ENCODE measurements around the gene PRPF19. TPM values are rescaled to one million over a fixed set of nuclear protein-coding genes. Genes with fewer than 3 reads are reported as not detected.

Gene PRPF19
- polyA plus RNA-seq, 1 donor from 2014 or later: 71.3 TPM

DNA sequence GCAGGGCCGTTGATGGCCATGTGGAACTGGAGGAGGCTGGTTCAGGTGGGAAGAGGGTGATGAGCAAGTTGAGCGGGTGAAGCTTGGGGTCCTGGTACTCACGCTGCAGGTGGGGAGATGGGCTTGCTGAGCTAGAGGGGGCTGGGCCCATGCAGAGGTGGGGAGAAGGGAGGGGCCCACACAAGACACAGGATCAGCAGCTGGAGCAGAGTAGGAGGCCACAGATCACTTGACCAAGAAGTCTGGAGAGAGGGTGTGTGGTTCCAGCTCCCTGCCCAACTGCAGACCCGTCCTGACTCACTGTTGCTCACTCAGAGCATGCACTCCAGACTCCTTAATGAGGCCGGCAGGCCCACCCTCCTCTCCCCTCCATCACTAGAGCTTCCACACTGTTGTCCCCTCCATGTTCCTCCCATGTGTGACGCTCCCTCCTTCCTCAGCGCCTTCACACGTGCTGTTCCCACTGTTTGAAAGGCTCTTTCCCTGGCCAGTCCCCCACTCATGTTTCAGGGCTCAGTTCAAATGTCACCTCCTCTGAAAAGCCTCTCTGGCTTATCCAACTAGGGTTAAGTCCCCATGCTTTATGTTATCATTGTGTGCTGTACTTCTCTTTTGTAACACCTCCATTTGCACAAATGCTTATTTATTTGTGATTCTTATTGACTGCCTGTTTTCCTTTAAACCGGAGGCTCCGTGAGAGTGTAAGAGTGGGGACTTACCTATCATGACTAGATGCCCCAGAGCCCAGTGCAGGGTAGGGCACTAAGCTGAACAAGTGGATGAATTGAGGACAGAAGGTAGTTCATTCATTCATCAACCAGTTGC lies 62.1 kb downstream of the PRPF19 start:
- H3K9me2 ChIP-seq (ENCODE audit: insufficient read depth, low read length): no peaks in the 10 kb centered on the region
- no peak overlapping the region for H3K9ac ChIP-seq (ENCODE audit: low read length)
- no peak overlapping the region for H3K27ac ChIP-seq (ENCODE audit: low read length)
- H2AFZ ChIP-seq (ENCODE audit: low read depth, low read length): no peak overlapping the region
- no peaks in the 10 kb centered on the region for H3K27me3 ChIP-seq (ENCODE audit: insufficient read depth, low read depth, low read length)
- H4K20me1 ChIP-seq (ENCODE audit: insufficient read depth): no peaks in the 10 kb centered on the region
- no peaks in the 10 kb centered on the region for H3K36me3 ChIP-seq (ENCODE audit: insufficient read depth, low read length)
- no peak overlapping the region for H3K4me2 ChIP-seq (ENCODE audit: low read length)
- H3K79me2 ChIP-seq (replicated peaks; ENCODE audit: insufficient read depth, low read length): peaks cover 3% of the 10 kb centered on the region
- no peaks in the 10 kb centered on the region for H3F3A ChIP-seq (ENCODE audit: insufficient read depth, low read length, poor library complexity, severe bottlenecking)
- H3K9me3 ChIP-seq (ENCODE audit: low read length): no peaks in the 10 kb centered on the region
- TF ChIP-seq EZH2 (IDR thresholded peaks at IDR 0.05; ENCODE audit: borderline replicate concordance, insufficient read depth, low read length, poor library complexity, severe bottlenecking): no peak
- no peak for TF ChIP-seq POLR2AphosphoS5 (IDR thresholded peaks at IDR 0.05)
- TF ChIP-seq, protein P1, sequence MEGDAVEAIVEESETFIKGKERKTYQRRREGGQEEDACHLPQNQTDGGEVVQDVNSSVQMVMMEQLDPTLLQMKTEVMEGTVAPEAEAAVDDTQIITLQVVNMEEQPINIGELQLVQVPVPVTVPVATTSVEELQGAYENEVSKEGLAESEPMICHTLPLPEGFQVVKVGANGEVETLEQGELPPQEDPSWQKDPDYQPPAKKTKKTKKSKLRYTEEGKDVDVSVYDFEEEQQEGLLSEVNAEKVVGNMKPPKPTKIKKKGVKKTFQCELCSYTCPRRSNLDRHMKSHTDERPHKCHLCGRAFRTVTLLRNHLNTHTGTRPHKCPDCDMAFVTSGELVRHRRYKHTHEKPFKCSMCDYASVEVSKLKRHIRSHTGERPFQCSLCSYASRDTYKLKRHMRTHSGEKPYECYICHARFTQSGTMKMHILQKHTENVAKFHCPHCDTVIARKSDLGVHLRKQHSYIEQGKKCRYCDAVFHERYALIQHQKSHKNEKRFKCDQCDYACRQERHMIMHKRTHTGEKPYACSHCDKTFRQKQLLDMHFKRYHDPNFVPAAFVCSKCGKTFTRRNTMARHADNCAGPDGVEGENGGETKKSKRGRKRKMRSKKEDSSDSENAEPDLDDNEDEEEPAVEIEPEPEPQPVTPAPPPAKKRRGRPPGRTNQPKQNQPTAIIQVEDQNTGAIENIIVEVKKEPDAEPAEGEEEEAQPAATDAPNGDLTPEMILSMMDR (IDR thresholded peaks at IDR 0.05; ENCODE audit: poor library complexity, severe bottlenecking): no peak
- TF ChIP-seq MXI1 (conservative IDR thresholded peaks at IDR 0.05; ENCODE audit: poor library complexity, severe bottlenecking): no peak
- no peak for TF ChIP-seq EP300 (conservative IDR thresholded peaks at IDR 0.05; ENCODE audit: poor library complexity, severe bottlenecking)
- TF ChIP-seq, protein P2, sequence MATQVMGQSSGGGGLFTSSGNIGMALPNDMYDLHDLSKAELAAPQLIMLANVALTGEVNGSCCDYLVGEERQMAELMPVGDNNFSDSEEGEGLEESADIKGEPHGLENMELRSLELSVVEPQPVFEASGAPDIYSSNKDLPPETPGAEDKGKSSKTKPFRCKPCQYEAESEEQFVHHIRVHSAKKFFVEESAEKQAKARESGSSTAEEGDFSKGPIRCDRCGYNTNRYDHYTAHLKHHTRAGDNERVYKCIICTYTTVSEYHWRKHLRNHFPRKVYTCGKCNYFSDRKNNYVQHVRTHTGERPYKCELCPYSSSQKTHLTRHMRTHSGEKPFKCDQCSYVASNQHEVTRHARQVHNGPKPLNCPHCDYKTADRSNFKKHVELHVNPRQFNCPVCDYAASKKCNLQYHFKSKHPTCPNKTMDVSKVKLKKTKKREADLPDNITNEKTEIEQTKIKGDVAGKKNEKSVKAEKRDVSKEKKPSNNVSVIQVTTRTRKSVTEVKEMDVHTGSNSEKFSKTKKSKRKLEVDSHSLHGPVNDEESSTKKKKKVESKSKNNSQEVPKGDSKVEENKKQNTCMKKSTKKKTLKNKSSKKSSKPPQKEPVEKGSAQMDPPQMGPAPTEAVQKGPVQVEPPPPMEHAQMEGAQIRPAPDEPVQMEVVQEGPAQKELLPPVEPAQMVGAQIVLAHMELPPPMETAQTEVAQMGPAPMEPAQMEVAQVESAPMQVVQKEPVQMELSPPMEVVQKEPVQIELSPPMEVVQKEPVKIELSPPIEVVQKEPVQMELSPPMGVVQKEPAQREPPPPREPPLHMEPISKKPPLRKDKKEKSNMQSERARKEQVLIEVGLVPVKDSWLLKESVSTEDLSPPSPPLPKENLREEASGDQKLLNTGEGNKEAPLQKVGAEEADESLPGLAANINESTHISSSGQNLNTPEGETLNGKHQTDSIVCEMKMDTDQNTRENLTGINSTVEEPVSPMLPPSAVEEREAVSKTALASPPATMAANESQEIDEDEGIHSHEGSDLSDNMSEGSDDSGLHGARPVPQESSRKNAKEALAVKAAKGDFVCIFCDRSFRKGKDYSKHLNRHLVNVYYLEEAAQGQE (IDR thresholded peaks at IDR 0.05; ENCODE audit: borderline replicate concordance): no peak
- TF ChIP-seq SMC3 (conservative IDR thresholded peaks at IDR 0.05; ENCODE audit: poor library complexity): no peak
- TF ChIP-seq TAF1 (IDR thresholded peaks at IDR 0.05; ENCODE audit: low read depth): no peak
- TF ChIP-seq RAD21 (conservative IDR thresholded peaks at IDR 0.05): no peak
- peak overlapping the region; percentile 92 for H3K4me3 ChIP-seq (ENCODE audit: low read length)

- Histone ChIP-seq H3K27ac (ENCODE audit: low read length) (no peak overlapping the region), H3K4me2 (ENCODE audit: low read length) (peak overlapping the region; percentile 80), H3K4me3 (ENCODE audit: low read length) (peak overlapping the region; percentile 92), H3K9me3 (ENCODE audit: low read length) (no peaks in the 10 kb centered on the region), H3F3A (ENCODE audit: insufficient read depth, low read length, poor library complexity, severe bottlenecking) (no peaks in the 10 kb centered on the region), H3K79me2 (replicated peaks; ENCODE audit: insufficient read depth, low read length) (peaks cover 3% of the 10 kb centered on the region), H3K9me2 (ENCODE audit: insufficient read depth, low read length) (no peaks in the 10 kb centered on the region), H3K36me3 (ENCODE audit: insufficient read depth, low read length) (no peaks in the 10 kb centered on the region), H4K20me1 (ENCODE audit: insufficient read depth) (no peaks in the 10 kb centered on the region), H3K27me3 (ENCODE audit: insufficient read depth, low read depth, low read length) (no peaks in the 10 kb centered on the region), H2AFZ (ENCODE audit: low read depth, low read length) (no peak overlapping the region), H3K9ac (ENCODE audit: low read length) (peak overlapping the region; percentile 60)
- TF ChIP-seq EZH2 (IDR thresholded peaks at IDR 0.05; ENCODE audit: borderline replicate concordance, insufficient read depth, low read length, poor library complexity, severe bottlenecking) (no peak), EP300 (conservative IDR thresholded peaks at IDR 0.05; ENCODE audit: poor library complexity, severe bottlenecking) (no peak), POLR2AphosphoS5 (IDR thresholded peaks at IDR 0.05) (no peak), MXI1 (conservative IDR thresholded peaks at IDR 0.05; ENCODE audit: poor library complexity, severe bottlenecking) (no peak), TAF1 (IDR thresholded peaks at IDR 0.05; ENCODE audit: low read depth) (no peak), RAD21 (conservative IDR thresholded peaks at IDR 0.05) (no peak), SMC3 (conservative IDR thresholded peaks at IDR 0.05; ENCODE audit: poor library complexity) (no peak)
- TF ChIP-seq, protein P2 (IDR thresholded peaks at IDR 0.05; ENCODE audit: borderline replicate concordance): no peak
- TF ChIP-seq, protein P1 (IDR thresholded peaks at IDR 0.05; ENCODE audit: poor library complexity, severe bottlenecking): no peak
These were observed 63.5 kb downstream of the PRPF19 start for GRCh38 chr11:60842668-60843600.

All from neural cell (in vitro differentiated cells).